K562 (cell line): Measurements from ENCODE around the gene LRRC25. TPM values are rescaled to one million over a fixed set of nuclear protein-coding genes. Genes with fewer than 3 reads are reported as not detected.

Source experiments
- COPS2 ChIP-seq: fragments of 450-650 bp; conservative IDR thresholded peaks from 2 replicates; pipeline ENCODE4 v1.6.1; 2016; ENCODE audit warnings: mild to moderate bottlenecking, moderate library complexity
- CTCF ChIP-seq, 3 experiments: IDR thresholded peaks in 2 of 3; conservative IDR thresholded peaks in 1 of 3; 2 replicates each; pipeline ENCODE4 v1.5.1; 2011 to 2012; ENCODE audit warnings: low read length in 3 of 3, mild to moderate bottlenecking in 3 of 3, control low read depth in 2 of 3, improper control_type of control experiment in 1 of 3, inconsistent platforms in 1 of 3, low read depth in 1 of 3, mixed read lengths in 1 of 3, moderate library complexity in 1 of 3; ENCODE audit not compliant: insufficient read depth in 2 of 3
- IRF9 ChIP-seq: fragments of 450-650 bp; IDR thresholded peaks from 2 replicates; pipeline ENCODE4 v1.6.1; 2016; ENCODE audit warnings: missing biosample characterization, missing genetic modification characterization
- NFE2 ChIP-seq: IDR thresholded peaks from 2 replicates; pipeline ENCODE4 v1.6.1; 2014; ENCODE audit warnings: antibody characterized with exemption, low read depth
- NR3C1 ChIP-seq: sonication (generic); formaldehyde crosslinking; IDR thresholded peaks from 2 replicates; pipeline ENCODE4 v1.8.1; 2022; ENCODE audit warnings: missing genetic modification reagents
- PBX2 ChIP-seq, 2 experiments: IDR thresholded peaks in 1 of 2; conservative IDR thresholded peaks in 1 of 2; 2 replicates each; pipeline ENCODE4 v1.6.1; 2016; ENCODE audit warnings: low read depth in 2 of 2, mild to moderate bottlenecking in 1 of 2, missing compliant biosample characterization in 1 of 2, missing genetic modification characterization in 1 of 2, moderate library complexity in 1 of 2
- PREB ChIP-seq: sonication (generic); formaldehyde crosslinking; IDR thresholded peaks from 2 replicates; pipeline ENCODE4 v1.8.1; 2023; ENCODE audit warnings: mild to moderate bottlenecking, missing genetic modification reagents
- TRIM28 ChIP-seq: fragments of 450-650 bp; IDR thresholded peaks from 2 replicates; pipeline ENCODE4 v1.6.1; 2017
- UBTF ChIP-seq, 2 experiments: IDR thresholded peaks; 2 replicates each; pipeline ENCODE4 v1.6.1; 2012; ENCODE audit warnings: improper control_type of control experiment in 2 of 2, low read depth in 2 of 2, low read length in 2 of 2, borderline replicate concordance in 1 of 2
- ZNF518B ChIP-seq: fragments of 250-450 bp; sonication (Bioruptor Pico); IDR thresholded peaks from 2 replicates; pipeline ENCODE4 v1.5.0; 2021; ENCODE audit warnings: mild to moderate bottlenecking, moderate library complexity
- ZNF717 ChIP-seq: fragments of 250-450 bp; sonication (Bioruptor Pico); IDR thresholded peaks from 2 replicates; pipeline ENCODE4 v1.5.0; 2021
- polyA plus RNA-seq, 8 experiments: library from polyadenylated mRNA; depleted of rRNA in 4 of 8; stranded (reverse) in 5 of 8; unstranded in 3 of 8; fragments of >200 nt; fragmentation: Nextera tagmentation in 2 of 8; fragmentation: Illumina TruSeq in 1 of 8; extraction: Ambion mirVana in 2 of 8; extraction: Trizol in 1 of 8; gene quantifications; 2 replicates each; pipeline versions ENCODE4 v1.2.1 to v1.2.3, GENCODE V29; 2011 to 2014; ENCODE audit warnings: inconsistent platforms in 1 of 8, missing spikeins in 1 of 8
- total RNA-seq, 7 experiments: library from RNA; depleted of rRNA in 6 of 7; stranded (reverse); fragments of >200 nt in 6 of 7; fragmentation: Illumina TruSeq in 2 of 7; extraction: Trizol in 2 of 7; gene quantifications; 2 replicates each; pipeline versions ENCODE4 v1.2.1 to v1.2.3, GENCODE V29; 2011 to 2021; ENCODE audit warnings: low replicate concordance in 1 of 7

LRRC25 gene
- total and polyA plus RNA-seq, 9 of the 15 experiments (the other 6 are each of a cell fraction or from before 2014, with no cell fraction given): 0.07 to 0.36 (median 0.10) TPM; not detected in 3

GRCh38 chr19:18433735-18434398 lies 36.4 kb upstream of the LRRC25 start (continued):
- no peak for TF ChIP-seq PBX2 (CRISPR knock-in tag; IDR thresholded peaks at IDR 0.05; ENCODE audit: low read depth)
- TF ChIP-seq PBX2 (tag; conservative IDR thresholded peaks at IDR 0.05; ENCODE audit: low read depth): no peak
- no peak for TF ChIP-seq ZNF518B
- TF ChIP-seq ZNF717: 0 out of 2 replicates have a peak, but pooled peaks have one; percentile 56
- no peak for TF ChIP-seq NR3C1
- TF ChIP-seq PREB: no peak
- TF ChIP-seq COPS2: no peak
- TF ChIP-seq CTCF (IDR thresholded peaks at IDR 0.05 in 2 of 3, conservative IDR thresholded peaks at IDR 0.05 in 1 of 3; ENCODE audit: insufficient read depth in 2 of 3, low read depth in 1 of 3, low read length in 3 of 3): no peak
- TF ChIP-seq TRIM28: no peak
- TF ChIP-seq IRF9 (tag): no peak
- no peak for TF ChIP-seq NFE2
- no peak for TF ChIP-seq UBTF (IDR thresholded peaks at IDR 0.05; ENCODE audit: borderline replicate concordance in 1 of 2, low read depth in 2 of 2, low read length in 2 of 2)
